Neural cell (in vitro differentiated cells): Measurements from ENCODE around the gene ADAMTS17.

Experiments
- CTCF ChIP-seq: fragments of 450-650 bp; IDR thresholded peaks from 2 replicates; pipeline ENCODE4 v1.5.1; 2014; ENCODE audit warnings: antibody characterized with exemption, mild to moderate bottlenecking, moderate library complexity; ENCODE audit not compliant: poor library complexity, severe bottlenecking
- EP300 ChIP-seq: fragments of 450-650 bp; conservative IDR thresholded peaks from 2 replicates; pipeline ENCODE4 v1.6.1; 2014; ENCODE audit warnings: antibody characterized with exemption, mild to moderate bottlenecking, moderate library complexity; ENCODE audit not compliant: poor library complexity, severe bottlenecking
- POLR2AphosphoS5 ChIP-seq: IDR thresholded peaks from 2 replicates; pipeline ENCODE4 v1.6.1; 2012
- REST ChIP-seq: IDR thresholded peaks from 2 replicates; pipeline ENCODE4 v1.6.1; 2012; ENCODE audit warnings: borderline replicate concordance
- SMC3 ChIP-seq: fragments of 450-650 bp; conservative IDR thresholded peaks from 2 replicates; pipeline ENCODE4 v1.6.1; 2014; ENCODE audit warnings: antibody characterized with exemption, mild to moderate bottlenecking, moderate library complexity; ENCODE audit not compliant: poor library complexity

GRCh38 chr15:100167884-100168375 is 173.8 kb downstream of the ADAMTS17 start:
- TF ChIP-seq REST = no peak
- TF ChIP-seq CTCF = no peak
- TF ChIP-seq SMC3 = no peak
- TF ChIP-seq POLR2AphosphoS5 = no peak
- TF ChIP-seq EP300 = no peak
